CD8-positive, alpha-beta memory T cell (primary cell): ENCODE results near the gene CNTN6. TPM values are rescaled to one million over a fixed set of nuclear protein-coding genes. Genes with fewer than 3 reads are reported as not detected.

Experiments
- CTCF ChIA-PET: fragments of 350-600 bp; sonication (Branson Sonifier 250); formaldehyde crosslinking; loops from one replicate; lab custom pipeline; 2021; ENCODE audit warnings: antibody characterized with exemption; lab: Charles Lee
- POLR2A ChIA-PET: fragments of 350-600 bp; sonication (Branson Sonifier 250); formaldehyde crosslinking; loops from one replicate; lab custom pipeline; 2021; ENCODE audit warnings: antibody characterized with exemption; lab: Charles Lee
- DNase-seq, 5 donors: peaks; one replicate each; pipeline versions ENCODE4 v3.0.0 to v3.0.0-alpha.2; 2020 to 2022; ENCODE audit warnings: mixed read lengths in 1 of 5
- H3K27ac ChIP-seq: one replicate; pipeline ENCODE4 v1.7.0; 2013; ENCODE audit warnings: low read depth, mild to moderate bottlenecking, low read length, moderate library complexity
- H3K27me3 ChIP-seq: 2 replicates; pipeline ENCODE4 v1.7.0; 2013; ENCODE audit warnings: low read length, mild to moderate bottlenecking; ENCODE audit not compliant: insufficient read depth, poor library complexity, severe bottlenecking
- H3K36me3 ChIP-seq: 2 replicates; pipeline ENCODE4 v1.7.0; 2013; ENCODE audit warnings: mild to moderate bottlenecking, low read length, moderate library complexity; ENCODE audit not compliant: insufficient read depth
- H3K4me1 ChIP-seq: 2 replicates; pipeline ENCODE4 v1.7.0; 2013; ENCODE audit warnings: mild to moderate bottlenecking, low read length, moderate library complexity; ENCODE audit not compliant: insufficient read depth
- H3K4me3 ChIP-seq: 2 replicates; pipeline ENCODE4 v1.7.0; 2013; ENCODE audit warnings: mild to moderate bottlenecking, low read length
- H3K9me3 ChIP-seq: 2 replicates; pipeline ENCODE4 v1.7.0; 2013; ENCODE audit warnings: mild to moderate bottlenecking, low read length
- H3K27ac Mint-ChIP-seq, 8 donors: one replicate each; pipeline ENCODE4 v1.8.0; 2020 to 2021; ENCODE audit warnings: mixed read lengths in 8 of 8, mild to moderate bottlenecking in 6 of 8, inconsistent platforms in 3 of 8, moderate library complexity in 3 of 8
- H3K27me3 Mint-ChIP-seq, 2 donors: one replicate each; pipeline ENCODE4 v1.8.0; 2020 to 2021; ENCODE audit warnings: mixed read lengths in 2 of 2, mild to moderate bottlenecking in 1 of 2, moderate library complexity in 1 of 2
- H3K36me3 Mint-ChIP-seq, 3 donors: one replicate each; pipeline ENCODE4 v1.8.0; 2020 to 2021; ENCODE audit warnings: mixed read lengths in 3 of 3, inconsistent platforms in 1 of 3, mild to moderate bottlenecking in 1 of 3
- H3K4me1 Mint-ChIP-seq, 3 donors: one replicate each; pipeline ENCODE4 v1.8.0; 2020 to 2021; ENCODE audit warnings: mixed read lengths in 3 of 3, inconsistent platforms in 1 of 3, mild to moderate bottlenecking in 1 of 3
- H3K4me3 Mint-ChIP-seq, 7 donors: one replicate each; pipeline ENCODE4 v1.8.0; 2020 to 2021; ENCODE audit warnings: mixed read lengths in 7 of 7, mild to moderate bottlenecking in 6 of 7, moderate library complexity in 4 of 7, inconsistent platforms in 2 of 7
- H3K9me3 Mint-ChIP-seq, 5 donors: one replicate each; pipeline ENCODE4 v1.8.0; 2020 to 2022; ENCODE audit warnings: mixed read lengths in 5 of 5, mild to moderate bottlenecking in 3 of 5, moderate library complexity in 2 of 5, inconsistent platforms in 1 of 5
- polyA plus RNA-seq: library from polyadenylated mRNA; unstranded; fragments of 300-500 nt; fragmentation: Illumina TruSeq; gene quantifications from one replicate; pipeline ENCODE4 v1.2.3, GENCODE V29; 2021
- total RNA-seq, 2 experiments: library from RNA; stranded (reverse); gene quantifications; one replicate each; pipeline ENCODE4 v1.2.3, GENCODE V29; 2021

CNTN6 gene
- total and polyA plus RNA-seq, 3 experiments from 2014 or later, result not detected

- Histone ChIP-seq H3K4me1 (no peaks in the 10 kb centered on the region), H3K9me3 (peaks cover 5% of the 10 kb centered on the region), H3K4me3 (no peak overlapping the region), H3K27me3 (no peaks in the 10 kb centered on the region), H3K36me3 (no peaks in the 10 kb centered on the region), H3K27ac (no peak overlapping the region)
- no peaks in the 10 kb centered on the region for H3K27me3 Mint-ChIP-seq
- H3K4me3 Mint-ChIP-seq, result no peak overlapping the region
- no peak for DNase-seq
- H3K36me3 Mint-ChIP-seq, result no peaks in the 10 kb centered on the region
- ChIA-PET POLR2A (no interaction called here), CTCF (no interaction called here)
- no peak overlapping the region for H3K27ac Mint-ChIP-seq
- peaks cover 3 to 26% (median 9%) of the 10 kb centered on the region in 5 donors for H3K9me3 Mint-ChIP-seq
- no peaks in the 10 kb centered on the region for H3K4me1 Mint-ChIP-seq
Measured at GRCh38 chr3:1216856-1217255, 124.0 kb downstream of the CNTN6 start.

GRCh38 chr3:1227111-1227510 lies 134.3 kb downstream of the CNTN6 start:
- Mint-ChIP-seq H3K4me1 (no peaks in the 10 kb centered on the region), H3K36me3 (no peaks in the 10 kb centered on the region), H3K27ac (no peak overlapping the region), H3K4me3 (no peak overlapping the region), H3K27me3 (no peaks in the 10 kb centered on the region), H3K9me3 (peaks cover 3 to 29% (median 6%) of the 10 kb centered on the region in 5 donors)
- ChIA-PET POLR2A (no interaction called here), CTCF (no interaction called here)
- Histone ChIP-seq H3K4me3 (no peak overlapping the region), H3K9me3 (peaks cover 3% of the 10 kb centered on the region), H3K27me3 (no peaks in the 10 kb centered on the region), H3K4me1 (no peaks in the 10 kb centered on the region), H3K27ac (no peak overlapping the region), H3K36me3 (no peaks in the 10 kb centered on the region)
- no peak for DNase-seq

GRCh38 chr3:1228289-1228688 lies 135.5 kb downstream of the CNTN6 start:
- ChIA-PET CTCF (no interaction called here), POLR2A (no interaction called here)
- H3K4me3 Mint-ChIP-seq, result no peak overlapping the region
- Histone ChIP-seq H3K27me3 (no peaks in the 10 kb centered on the region), H3K9me3 (peaks cover 3% of the 10 kb centered on the region), H3K4me1 (no peaks in the 10 kb centered on the region), H3K4me3 (no peak overlapping the region), H3K36me3 (no peaks in the 10 kb centered on the region), H3K27ac (no peak overlapping the region)
- peaks cover 6 to 32% (median 10%) of the 10 kb centered on the region in 5 donors for H3K9me3 Mint-ChIP-seq
- no peaks in the 10 kb centered on the region for H3K27me3 Mint-ChIP-seq
- no peaks in the 10 kb centered on the region for H3K36me3 Mint-ChIP-seq
- H3K4me1 Mint-ChIP-seq, result no peaks in the 10 kb centered on the region
- DNase-seq, result no peak
- H3K27ac Mint-ChIP-seq, result no peak overlapping the region

GRCh38 chr3:1230920-1231319 lies 138.1 kb downstream of the CNTN6 start:
- Histone ChIP-seq H3K27ac (no peak overlapping the region), H3K9me3 (peaks cover 3% of the 10 kb centered on the region), H3K27me3 (no peaks in the 10 kb centered on the region), H3K4me1 (no peaks in the 10 kb centered on the region), H3K36me3 (no peaks in the 10 kb centered on the region), H3K4me3 (no peak overlapping the region)
- Mint-ChIP-seq H3K27me3 (no peaks in the 10 kb centered on the region), H3K9me3 (peaks cover 4 to 32% (median 7%) of the 10 kb centered on the region in 5 donors), H3K27ac (no peak overlapping the region), H3K4me1 (no peaks in the 10 kb centered on the region), H3K36me3 (no peaks in the 10 kb centered on the region), H3K4me3 (no peak overlapping the region)
- ChIA-PET CTCF (no interaction called here), POLR2A (no interaction called here)
- DNase-seq, result no peak

- no peak overlapping the region for H3K27ac Mint-ChIP-seq
- Histone ChIP-seq H3K27me3 (no peaks in the 10 kb centered on the region), H3K9me3 (peaks cover 3% of the 10 kb centered on the region), H3K36me3 (no peaks in the 10 kb centered on the region), H3K4me1 (no peaks in the 10 kb centered on the region), H3K27ac (no peak overlapping the region), H3K4me3 (no peak overlapping the region)
- no peaks in the 10 kb centered on the region for H3K4me1 Mint-ChIP-seq
- H3K4me3 Mint-ChIP-seq, result no peak overlapping the region
- ChIA-PET CTCF (no interaction called here), POLR2A (no interaction called here)
- H3K36me3 Mint-ChIP-seq, result no peaks in the 10 kb centered on the region
- H3K9me3 Mint-ChIP-seq, result peaks cover 4 to 25% (median 11%) of the 10 kb centered on the region in 5 donors
- no peak for DNase-seq
- no peaks in the 10 kb centered on the region for H3K27me3 Mint-ChIP-seq
Measured at GRCh38 chr3:1232276-1232675, 139.5 kb downstream of the CNTN6 start.

- Mint-ChIP-seq H3K27me3 (peaks cover 0 to 1% of the 10 kb centered on the region in 2 donors), H3K9me3 (peaks cover 4 to 24% (median 18%) of the 10 kb centered on the region in 5 donors), H3K36me3 (no peaks in the 10 kb centered on the region), H3K27ac (no peak overlapping the region), H3K4me3 (no peak overlapping the region), H3K4me1 (no peaks in the 10 kb centered on the region)
- ChIA-PET POLR2A (no interaction called here), CTCF (no interaction called here)
- Histone ChIP-seq H3K27me3 (no peaks in the 10 kb centered on the region), H3K4me1 (no peaks in the 10 kb centered on the region), H3K4me3 (no peak overlapping the region), H3K9me3 (peaks cover 3% of the 10 kb centered on the region), H3K27ac (no peak overlapping the region), H3K36me3 (no peaks in the 10 kb centered on the region)
- DNase-seq, result no peak
Measured at GRCh38 chr3:1235526-1236120, 142.8 kb downstream of the CNTN6 start.

GRCh38 chr3:1251282-1252060 lies 158.6 kb downstream of the CNTN6 start:
- H3K27ac ChIP-seq, result no peak overlapping the region
- ChIA-PET POLR2A (no interaction called here), CTCF (no interaction called here)
- H3K4me3 Mint-ChIP-seq, result no peak overlapping the region
- H3K9me3 ChIP-seq, result no peaks in the 10 kb centered on the region
- no peak overlapping the region for H3K4me3 ChIP-seq
- DNase-seq, result no peak
- H3K36me3 Mint-ChIP-seq, result no peaks in the 10 kb centered on the region
- no peak overlapping the region for H3K27ac Mint-ChIP-seq
- no peaks in the 10 kb centered on the region for H3K36me3 ChIP-seq
- H3K4me1 ChIP-seq, result no peaks in the 10 kb centered on the region
- H3K27me3 Mint-ChIP-seq, result peaks cover 0 to 1% of the 10 kb centered on the region in 2 donors
- peaks cover 2 to 17% (median 6%) of the 10 kb centered on the region in 5 donors for H3K9me3 Mint-ChIP-seq
- H3K4me1 Mint-ChIP-seq, result no peaks in the 10 kb centered on the region
- no peaks in the 10 kb centered on the region for H3K27me3 ChIP-seq

- Histone ChIP-seq H3K36me3 (no peaks in the 10 kb centered on the region), H3K4me3 (no peak overlapping the region), H3K27me3 (no peaks in the 10 kb centered on the region), H3K9me3 (no peaks in the 10 kb centered on the region), H3K27ac (no peak overlapping the region), H3K4me1 (no peaks in the 10 kb centered on the region)
- Mint-ChIP-seq H3K9me3 (peaks cover 2 to 13% (median 6%) of the 10 kb centered on the region in 5 donors), H3K27ac (no peak overlapping the region), H3K4me3 (no peak overlapping the region), H3K36me3 (no peaks in the 10 kb centered on the region), H3K4me1 (no peaks in the 10 kb centered on the region), H3K27me3 (peaks cover 0 to 1% of the 10 kb centered on the region in 2 donors)
- CTCF ChIA-PET, result no interaction called here
- no peak for DNase-seq
- POLR2A ChIA-PET, result no interaction called here
Measured at GRCh38 chr3:1252061-1252430, 159.2 kb downstream of the CNTN6 start.
